KMS-11 (cell line): ENCODE data around the gene SPATA33.
"Not testable (repeated sequence)": the region's sequence is repeated elsewhere in the genome, so short reads cannot be mapped to it uniquely, and the experiment has no call there.

ENCODE experiments used
- H2AFZ ChIP-seq: fragments of 200-600 bp; sonication (generic); 2 replicates; pipeline ENCODE4 v1.6.1; 2016; ENCODE audit warnings: antibody characterized with exemption, mixed run types, low read depth
- H3K27ac ChIP-seq: fragments of 200-600 bp; sonication (generic); 2 replicates; pipeline ENCODE4 v1.6.1; 2016; ENCODE audit warnings: mild to moderate bottlenecking, mixed run types
- H3K27me3 ChIP-seq: fragments of 200-600 bp; sonication (generic); 2 replicates; pipeline ENCODE4 v1.6.1; 2017; ENCODE audit warnings: mild to moderate bottlenecking, low read depth, mixed run types, moderate library complexity; ENCODE audit not compliant: insufficient read depth
- H3K36me3 ChIP-seq: fragments of 200-600 bp; sonication (generic); 2 replicates; pipeline ENCODE4 v1.6.1; 2017; ENCODE audit warnings: mild to moderate bottlenecking, mixed run types; ENCODE audit not compliant: insufficient read depth
- H3K4me1 ChIP-seq: fragments of 200-600 bp; sonication (generic); 2 replicates; pipeline ENCODE4 v1.6.1; 2016; ENCODE audit warnings: mild to moderate bottlenecking, low read depth, mixed run types; ENCODE audit not compliant: poor library complexity, severe bottlenecking
- H3K4me2 ChIP-seq: fragments of 200-600 bp; sonication (generic); 2 replicates; pipeline ENCODE4 v1.7.0; 2016; ENCODE audit warnings: mild to moderate bottlenecking, mixed run types
- H3K4me3 ChIP-seq: fragments of 200-600 bp; sonication (generic); IDR thresholded peaks from 2 replicates; pipeline ENCODE4 v1.6.1; 2017; ENCODE audit warnings: low read depth, low read length, mixed read lengths; ENCODE audit not compliant: insufficient read depth
- H3K79me2 ChIP-seq: fragments of 200-600 bp; sonication (generic); 2 replicates; pipeline ENCODE4 v1.6.1; 2016; ENCODE audit warnings: low read depth, mixed run types; ENCODE audit not compliant: insufficient read depth
- H3K9ac ChIP-seq: fragments of 200-600 bp; sonication (generic); 2 replicates; pipeline ENCODE4 v1.6.1; 2016; ENCODE audit warnings: mild to moderate bottlenecking, mixed run types
- H4K20me1 ChIP-seq: fragments of 200-600 bp; sonication (generic); 2 replicates; pipeline ENCODE4 v1.6.1; 2016; ENCODE audit warnings: mild to moderate bottlenecking, mixed run types; ENCODE audit not compliant: insufficient read depth
- TF ChIP-seq, protein P1 (sequence below): fragments of 200-600 bp; sonication (generic); conservative IDR thresholded peaks from 2 replicates; pipeline ENCODE4 v1.6.1; 2017; ENCODE audit warnings: low read depth, mild to moderate bottlenecking, antibody characterized with exemption, low read length, moderate library complexity, mixed read lengths

The SPATA33 gene

DNA sequence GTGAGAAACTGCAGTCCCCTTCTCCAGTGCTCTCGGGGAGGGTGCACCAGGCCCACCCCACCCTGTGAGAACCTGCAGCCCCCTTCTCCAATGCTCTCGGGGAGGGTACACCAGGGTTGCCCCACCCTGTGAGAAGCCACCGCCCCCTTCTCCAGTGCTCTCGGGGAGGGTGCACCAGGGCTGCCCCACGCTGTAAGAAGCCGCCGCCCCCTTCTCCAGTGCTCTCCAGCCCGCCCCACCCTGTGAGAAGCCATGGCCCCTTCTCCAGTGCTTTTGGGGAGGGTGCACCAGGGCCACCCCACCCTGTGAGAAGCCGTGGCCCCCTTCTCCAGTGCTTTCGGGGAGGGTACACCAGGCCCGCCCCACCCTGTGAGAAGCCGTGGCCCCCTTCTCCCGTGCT lies 12.1 kb downstream of the SPATA33 start:
- Histone ChIP-seq H3K4me3 (no peak overlapping the region), H3K4me2 (no peak overlapping the region), H3K4me1 (no peaks in the 10 kb centered on the region), H3K9ac (no peak overlapping the region), H2AFZ (no peak overlapping the region), H3K79me2 (no peaks in the 10 kb centered on the region), H4K20me1 (no peaks in the 10 kb centered on the region), H3K27ac (no peak overlapping the region), H3K27me3 (no peaks in the 10 kb centered on the region), H3K36me3 (no peaks in the 10 kb centered on the region)
- TF ChIP-seq, protein P1, sequence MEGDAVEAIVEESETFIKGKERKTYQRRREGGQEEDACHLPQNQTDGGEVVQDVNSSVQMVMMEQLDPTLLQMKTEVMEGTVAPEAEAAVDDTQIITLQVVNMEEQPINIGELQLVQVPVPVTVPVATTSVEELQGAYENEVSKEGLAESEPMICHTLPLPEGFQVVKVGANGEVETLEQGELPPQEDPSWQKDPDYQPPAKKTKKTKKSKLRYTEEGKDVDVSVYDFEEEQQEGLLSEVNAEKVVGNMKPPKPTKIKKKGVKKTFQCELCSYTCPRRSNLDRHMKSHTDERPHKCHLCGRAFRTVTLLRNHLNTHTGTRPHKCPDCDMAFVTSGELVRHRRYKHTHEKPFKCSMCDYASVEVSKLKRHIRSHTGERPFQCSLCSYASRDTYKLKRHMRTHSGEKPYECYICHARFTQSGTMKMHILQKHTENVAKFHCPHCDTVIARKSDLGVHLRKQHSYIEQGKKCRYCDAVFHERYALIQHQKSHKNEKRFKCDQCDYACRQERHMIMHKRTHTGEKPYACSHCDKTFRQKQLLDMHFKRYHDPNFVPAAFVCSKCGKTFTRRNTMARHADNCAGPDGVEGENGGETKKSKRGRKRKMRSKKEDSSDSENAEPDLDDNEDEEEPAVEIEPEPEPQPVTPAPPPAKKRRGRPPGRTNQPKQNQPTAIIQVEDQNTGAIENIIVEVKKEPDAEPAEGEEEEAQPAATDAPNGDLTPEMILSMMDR: no peak

DNA sequence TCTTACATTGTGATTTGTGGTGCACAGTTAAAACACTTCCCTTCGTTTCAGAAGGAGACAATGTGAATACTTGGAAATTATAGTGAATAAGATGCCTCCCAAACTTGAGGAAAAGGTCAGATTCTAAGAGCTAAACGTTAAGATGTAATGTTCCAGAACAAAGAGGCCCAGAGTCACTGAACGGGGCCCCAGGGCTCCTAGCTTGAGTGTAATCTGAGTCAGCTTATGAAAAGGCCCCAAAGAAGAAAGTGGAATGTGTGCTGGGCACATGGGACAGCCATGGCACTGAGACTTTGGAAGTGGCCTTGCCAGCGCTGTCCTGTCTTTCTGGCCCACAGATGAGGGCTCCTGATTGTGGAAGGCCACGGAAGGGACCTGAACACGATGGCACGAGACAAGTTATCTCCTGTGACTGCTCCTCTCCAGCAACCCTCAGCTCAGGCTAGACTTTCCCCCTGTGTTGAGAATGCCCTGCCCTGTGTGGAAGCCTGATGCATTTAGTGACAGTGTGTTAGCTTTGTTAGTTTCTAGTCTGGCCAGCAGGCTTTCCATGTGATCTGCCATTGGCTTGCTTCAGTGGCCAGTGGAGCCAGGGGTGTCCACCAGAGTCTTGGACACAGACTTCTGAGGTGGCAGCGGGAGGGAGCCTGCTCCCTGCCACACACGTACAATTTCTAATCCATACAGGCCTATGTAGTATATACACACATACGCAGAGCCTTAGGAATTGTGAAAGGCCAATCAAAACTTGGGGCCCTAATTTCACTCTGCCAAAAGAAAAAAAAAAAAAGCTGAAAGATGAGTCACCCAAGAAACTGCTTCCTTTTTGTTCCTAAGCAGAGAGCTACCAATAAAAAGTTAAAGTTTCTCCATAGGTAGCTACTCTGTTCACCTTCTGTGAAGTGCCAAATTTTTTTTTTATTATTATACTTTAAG lies 13.1 kb downstream of the SPATA33 start:
- no peaks in the 10 kb centered on the region for H3K27me3 ChIP-seq
- no peak overlapping the region for H2AFZ ChIP-seq
- no peaks in the 10 kb centered on the region for H3K4me1 ChIP-seq
- no peak overlapping the region for H3K27ac ChIP-seq
- TF ChIP-seq, protein P1: no peak
- H3K36me3 ChIP-seq: no peaks in the 10 kb centered on the region
- H3K4me2 ChIP-seq: no peak overlapping the region
- H3K4me3 ChIP-seq: no peak overlapping the region
- H4K20me1 ChIP-seq: no peaks in the 10 kb centered on the region
- H3K9ac ChIP-seq: no peak overlapping the region
- H3K79me2 ChIP-seq: no peaks in the 10 kb centered on the region

DNA sequence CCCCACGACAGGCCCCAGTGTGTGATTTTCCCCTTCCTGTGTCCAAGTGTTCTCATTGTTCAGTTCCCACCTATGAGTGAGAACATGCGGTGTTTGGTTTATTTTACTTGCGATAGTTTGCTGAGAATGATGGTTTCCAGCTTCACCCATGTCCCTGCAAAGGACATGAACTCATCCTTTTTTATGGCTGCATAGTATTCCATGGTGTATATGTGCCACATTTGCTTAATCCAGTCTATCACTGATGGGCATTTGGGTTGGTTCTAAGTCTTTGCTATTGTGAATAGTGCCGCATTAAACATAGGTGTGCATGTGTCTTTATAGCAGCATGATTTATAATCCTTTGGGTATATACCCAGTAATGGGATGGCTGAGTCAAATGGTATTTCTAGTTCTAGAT lies 13.9 kb downstream of the SPATA33 start:
- not testable (repeated sequence) for H3K4me3 ChIP-seq, H3K27me3 ChIP-seq, H3K79me2 ChIP-seq, H3K9ac ChIP-seq, H3K36me3 ChIP-seq, H4K20me1 ChIP-seq, H3K4me1 ChIP-seq, H3K4me2 ChIP-seq, H3K27ac ChIP-seq, H2AFZ ChIP-seq

DNA sequence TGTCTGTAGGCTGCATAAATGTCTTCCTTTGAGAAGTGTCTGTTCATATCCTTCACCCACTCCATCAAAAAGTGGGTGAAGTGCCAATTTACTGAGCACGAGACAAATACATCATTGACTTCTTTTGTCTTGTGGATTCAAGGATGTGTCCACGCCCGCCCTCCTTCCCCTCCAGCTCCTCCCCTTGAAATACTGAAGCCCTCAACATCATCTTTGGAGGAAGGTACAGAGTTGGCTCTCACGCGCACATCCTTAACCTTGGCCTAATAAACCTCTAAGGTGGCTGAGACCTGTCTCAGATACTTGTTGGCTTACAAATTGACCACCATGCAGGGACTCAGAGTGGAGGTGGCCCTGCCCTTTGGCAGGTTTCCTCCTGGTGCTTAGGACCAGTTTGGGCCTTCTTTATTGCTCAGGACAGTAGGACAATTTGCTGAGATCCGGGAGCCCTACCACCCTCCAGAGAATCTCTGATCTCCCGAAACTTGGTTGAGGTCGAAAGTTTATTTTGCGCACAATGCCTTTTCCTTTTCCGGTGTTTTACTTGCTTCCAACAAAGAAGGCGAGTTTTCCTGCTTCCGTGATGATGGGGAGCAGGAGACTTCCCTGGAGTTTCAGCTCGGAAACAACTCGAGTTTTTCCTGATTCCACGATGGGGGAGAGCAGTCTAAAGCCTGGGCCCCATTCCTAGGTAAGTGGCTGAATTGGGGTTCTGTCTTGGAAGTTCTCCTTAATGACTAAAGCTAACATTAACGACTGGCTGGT lies 14.7 kb downstream of the SPATA33 start:
- Histone ChIP-seq H3K79me2 (no peaks in the 10 kb centered on the region), H4K20me1 (no peaks in the 10 kb centered on the region), H3K4me2 (no peak overlapping the region), H3K27me3 (no peaks in the 10 kb centered on the region), H3K4me3 (no peak overlapping the region), H3K4me1 (no peaks in the 10 kb centered on the region), H3K9ac (no peak overlapping the region), H3K27ac (no peak overlapping the region), H2AFZ (no peak overlapping the region), H3K36me3 (no peaks in the 10 kb centered on the region)
- TF ChIP-seq, protein P1: no peak
